Natural killer cell treated with Interleukin-12 subunit alpha and Interleukin-12 subunit beta and Interleukin-15 and Interleukin-18, amount 100 ng/mL, for 72 hours (primary cell): Measurements from ENCODE around the gene PRXL2A. TPM values are rescaled to one million over a fixed set of nuclear protein-coding genes. Genes with fewer than 3 reads are reported as not detected.
A peak's percentile ranks its signal among the peaks of the same experiment; 100 is the strongest.
"Not testable (repeated sequence)": the region's sequence is repeated elsewhere in the genome, so short reads cannot be mapped to it uniquely, and the experiment has no call there.

Experiments used
- ATAC-seq, 2 donors: fragments of 150-1000 bp; cut with Tn5 transposase in 1 of 2; sonication (Bioruptor Pico), chemical (Tn5 transposase) in 1 of 2; 2 replicates each; pipeline ENCODE4 v1.10.0; 2021
- DNase-seq: peaks from one replicate; pipeline ENCODE4 v3.0.0; 2022; ENCODE audit warnings: low spot score
- H3K27ac Mint-ChIP-seq, 2 donors: 1 replicate in 1 of 2; 2 replicates in 1 of 2; pipeline ENCODE4 v1.8.0; 2022; ENCODE audit warnings: mixed read lengths in 2 of 2, mild to moderate bottlenecking in 1 of 2, moderate library complexity in 1 of 2
- H3K27me3 Mint-ChIP-seq, 2 donors: 1 replicate in 1 of 2; 2 replicates in 1 of 2; pipeline ENCODE4 v1.8.0; 2022; ENCODE audit warnings: mixed read lengths in 2 of 2
- H3K36me3 Mint-ChIP-seq: one replicate; pipeline ENCODE4 v1.8.0; 2022; ENCODE audit warnings: mixed read lengths
- H3K4me1 Mint-ChIP-seq, 2 donors: 1 replicate in 1 of 2; 2 replicates in 1 of 2; pipeline ENCODE4 v1.8.0; 2022; ENCODE audit warnings: low read depth in 2 of 2, mixed read lengths in 2 of 2, mild to moderate bottlenecking in 1 of 2
- H3K4me3 Mint-ChIP-seq: one replicate; pipeline ENCODE4 v1.8.0; 2022; ENCODE audit warnings: mixed read lengths
- H3K9me3 Mint-ChIP-seq: 2 replicates; pipeline ENCODE4 v1.8.0; 2022; ENCODE audit warnings: mixed read lengths
- total RNA-seq, 2 donors: library from RNA; stranded (reverse); gene quantifications; one replicate each; pipeline ENCODE4 v1.2.3, GENCODE V29; 2022

PRXL2A gene
- total RNA-seq, 2 donors from 2014 or later: 6.4 to 9.7 TPM

- DNase-seq: no peak
- Mint-ChIP-seq H3K27ac (peak overlapping the region; percentile 75 to 95), H3K4me1 (peaks cover 64 to 66% of the 10 kb centered on the region in 2 donors), H3K36me3 (peaks cover 8% of the 10 kb centered on the region), H3K9me3 (no peaks in the 10 kb centered on the region), H3K27me3 (no peaks in the 10 kb centered on the region), H3K4me3 (peak overlapping the region; percentile 48)
- ATAC-seq: no peak
Measured at GRCh38 chr10:80473692-80474596, 65.6 kb downstream of the PRXL2A start.

- Mint-ChIP-seq H3K4me3 (peak overlapping the region; percentile 48), H3K27me3 (no peaks in the 10 kb centered on the region), H3K4me1 (peaks cover 58 to 63% of the 10 kb centered on the region in 2 donors), H3K9me3 (no peaks in the 10 kb centered on the region), H3K27ac (peak overlapping the region; percentile 75 to 95), H3K36me3 (peaks cover 8% of the 10 kb centered on the region)
- no peak for ATAC-seq
- DNase-seq: no peak
Measured at GRCh38 chr10:80474597-80474910, 66.2 kb downstream of the PRXL2A start.

- H3K4me3 Mint-ChIP-seq: peak overlapping the region; percentile 48
- H3K9me3 Mint-ChIP-seq: no peaks in the 10 kb centered on the region
- H3K4me1 Mint-ChIP-seq: peaks cover 56 to 62% of the 10 kb centered on the region in 2 donors
- peak overlapping the region; percentile 75 to 95 for H3K27ac Mint-ChIP-seq
- H3K27me3 Mint-ChIP-seq: no peaks in the 10 kb centered on the region
- peaks cover 8% of the 10 kb centered on the region for H3K36me3 Mint-ChIP-seq
- no peak for DNase-seq
- ATAC-seq: no peak
Measured at GRCh38 chr10:80474941-80475340, 66.6 kb downstream of the PRXL2A start.

- not testable (repeated sequence) for H3K36me3 Mint-ChIP-seq, DNase-seq, H3K9me3 Mint-ChIP-seq, H3K27me3 Mint-ChIP-seq, ATAC-seq, H3K4me3 Mint-ChIP-seq
- peaks cover 59 to 64% of the 10 kb centered on the region in 2 donors for H3K4me1 Mint-ChIP-seq
- H3K27ac Mint-ChIP-seq: peak overlapping the region; percentile 75 to 95
Measured at GRCh38 chr10:80475641-80476040, 67.3 kb downstream of the PRXL2A start.

GRCh38 chr10:80476685-80477084, 68.3 kb downstream of the PRXL2A start:
- Mint-ChIP-seq H3K36me3 (peaks cover 8% of the 10 kb centered on the region), H3K4me3 (no peak overlapping the region), H3K4me1 (peaks cover 57 to 59% of the 10 kb centered on the region in 2 donors), H3K9me3 (no peaks in the 10 kb centered on the region), H3K27me3 (no peaks in the 10 kb centered on the region), H3K27ac (peak overlapping the region; percentile 36 to 69)
- DNase-seq (no peak), ATAC-seq (no peak)

GRCh38 chr10:80477813-80478212, 69.5 kb downstream of the PRXL2A start:
- Mint-ChIP-seq H3K27me3 (no peaks in the 10 kb centered on the region), H3K4me3 (no peak overlapping the region), H3K27ac (peak overlapping the region; percentile 36 to 69), H3K9me3 (no peaks in the 10 kb centered on the region), H3K36me3 (peaks cover 8% of the 10 kb centered on the region), H3K4me1 (peaks cover 51 to 52% of the 10 kb centered on the region in 2 donors)
- no peak for ATAC-seq
- no peak for DNase-seq

GRCh38 chr10:80480373-80480772, 72.0 kb downstream of the PRXL2A start:
- H3K4me1 Mint-ChIP-seq: peaks cover 52 to 56% of the 10 kb centered on the region in 2 donors
- not testable (repeated sequence) for H3K36me3 Mint-ChIP-seq, DNase-seq, H3K27me3 Mint-ChIP-seq, H3K4me3 Mint-ChIP-seq, ATAC-seq, H3K9me3 Mint-ChIP-seq
- H3K27ac Mint-ChIP-seq: peak overlapping the region; percentile 47 to 67

- H3K9me3 Mint-ChIP-seq: no peaks in the 10 kb centered on the region
- ATAC-seq (no peak), DNase-seq (no peak)
- peaks cover 57 to 60% of the 10 kb centered on the region in 2 donors for H3K4me1 Mint-ChIP-seq
- peaks cover 8% of the 10 kb centered on the region for H3K36me3 Mint-ChIP-seq
- H3K27ac Mint-ChIP-seq: peak overlapping the region; percentile 41 to 79
- no peaks in the 10 kb centered on the region for H3K27me3 Mint-ChIP-seq
- H3K4me3 Mint-ChIP-seq: no peak overlapping the region
Measured at GRCh38 chr10:80480852-80481251, 72.5 kb downstream of the PRXL2A start.

GRCh38 chr10:80484243-80484642, 75.9 kb downstream of the PRXL2A start:
- no peaks in the 10 kb centered on the region for H3K27me3 Mint-ChIP-seq
- H3K9me3 Mint-ChIP-seq: no peaks in the 10 kb centered on the region
- H3K4me3 Mint-ChIP-seq: peak overlapping the region; percentile 69
- no peak for ATAC-seq
- H3K27ac Mint-ChIP-seq: peak overlapping the region; percentile 79 to 92
- DNase-seq: no peak
- no peaks in the 10 kb centered on the region for H3K36me3 Mint-ChIP-seq
- peaks cover 64 to 76% of the 10 kb centered on the region in 2 donors for H3K4me1 Mint-ChIP-seq

GRCh38 chr10:80484676-80485075, 76.3 kb downstream of the PRXL2A start:
- Mint-ChIP-seq H3K9me3 (no peaks in the 10 kb centered on the region), H3K36me3 (peaks cover 2% of the 10 kb centered on the region)

GRCh38 chr10:80485076-80485945, 77.0 kb downstream of the PRXL2A start:
- DNase-seq (no peak), ATAC-seq (no peak)
- no peaks in the 10 kb centered on the region for H3K27me3 Mint-ChIP-seq
- H3K9me3 Mint-ChIP-seq: no peaks in the 10 kb centered on the region
- H3K36me3 Mint-ChIP-seq: peaks cover 9% of the 10 kb centered on the region
- H3K4me3 Mint-ChIP-seq: peak overlapping the region; percentile 69
- peak overlapping the region; percentile 79 to 92 for H3K27ac Mint-ChIP-seq
- peaks cover 69 to 84% of the 10 kb centered on the region in 2 donors for H3K4me1 Mint-ChIP-seq

More at GRCh38 chr10:80484676-80485075, 76.3 kb downstream of the PRXL2A start:
- Mint-ChIP-seq H3K4me1 (peaks cover 66 to 81% of the 10 kb centered on the region in 2 donors), H3K4me3 (peak overlapping the region; percentile 69), H3K27ac (peak overlapping the region; percentile 79 to 92), H3K27me3 (no peaks in the 10 kb centered on the region)
- DNase-seq: no peak
- no peak for ATAC-seq

- Mint-ChIP-seq H3K27me3 (no peaks in the 10 kb centered on the region), H3K4me3 (peak overlapping the region; percentile 69), H3K9me3 (no peaks in the 10 kb centered on the region), H3K4me1 (peaks cover 73 to 87% of the 10 kb centered on the region in 2 donors), H3K27ac (peak overlapping the region; percentile 79 to 92), H3K36me3 (peaks cover 14% of the 10 kb centered on the region)
- no peak for ATAC-seq
- no peak for DNase-seq
Measured at GRCh38 chr10:80485946-80486764, 77.8 kb downstream of the PRXL2A start.
